Keratinocyte (primary cell): ENCODE results near the gene NECTIN2. TPM values are rescaled to one million over a fixed set of nuclear protein-coding genes. Genes with fewer than 3 reads are reported as not detected.
A peak's percentile ranks its signal among the peaks of the same experiment; 100 is the strongest.

Source experiments
- DNase-seq: peaks from one replicate; pipeline ENCODE4 v3.0.0-alpha.2; 2011; ENCODE audit warnings: low read depth, missing footprints, low spot score
- FAIRE-seq: peaks from 2 replicates; lab custom pipeline; 2011; peaks lifted over from hg19 to GRCh38; lab: Jason Lieb, UNC
- H2AFZ ChIP-seq: 2 replicates; pipeline ENCODE4 v1.6.0; 2012; ENCODE audit warnings: low read length, control low read depth, inconsistent platforms; ENCODE audit not compliant: control insufficient read depth
- H3K27ac ChIP-seq: 2 replicates; pipeline ENCODE4 v1.5.1; 2011; ENCODE audit warnings: low read length; ENCODE audit not compliant: control insufficient read depth, insufficient read depth
- H3K27me3 ChIP-seq: 3 replicates; pipeline ENCODE4 v1.6.0; 2011; ENCODE audit warnings: low read length; ENCODE audit not compliant: control insufficient read depth, insufficient read depth; ENCODE audit errors: extremely low read depth
- H3K36me3 ChIP-seq, 2 experiments: 2 replicates in 1 of 2; 3 replicates in 1 of 2; pipeline ENCODE4 v1.5.1; 2011; ENCODE audit warnings: low read length in 2 of 2, mild to moderate bottlenecking in 1 of 2; ENCODE audit not compliant: control insufficient read depth in 2 of 2, insufficient read depth in 2 of 2; ENCODE audit errors: extremely low read depth in 1 of 2
- H3K4me1 ChIP-seq: 3 replicates; pipeline ENCODE4 v1.5.1; 2011; ENCODE audit warnings: low read length; ENCODE audit not compliant: control insufficient read depth, insufficient read depth; ENCODE audit errors: extremely low read depth
- H3K4me2 ChIP-seq: 3 replicates; pipeline ENCODE4 v1.6.0; 2011; ENCODE audit warnings: low read depth, low read length; ENCODE audit not compliant: control insufficient read depth, insufficient read depth; ENCODE audit errors: extremely low read depth
- H3K4me3 ChIP-seq, 3 experiments: fragments of 200-600 bp in 1 of 3; sonication (generic) in 1 of 3; 2 replicates in 2 of 3; 3 replicates in 1 of 3; pipeline ENCODE4 v1.5.1; 2011 to 2016; ENCODE audit warnings: low read length in 3 of 3, mild to moderate bottlenecking in 3 of 3, control low read depth in 2 of 3, inconsistent platforms in 1 of 3, low read depth in 1 of 3, mixed read lengths in 1 of 3, mixed run types in 1 of 3, moderate library complexity in 1 of 3; ENCODE audit not compliant: control insufficient read depth in 2 of 3, insufficient read depth in 2 of 3; ENCODE audit errors: extremely low read depth in 1 of 3
- H3K79me2 ChIP-seq: 2 replicates; pipeline ENCODE4 v1.6.0; 2012; ENCODE audit warnings: low read length; ENCODE audit not compliant: control insufficient read depth, insufficient read depth
- H3K9ac ChIP-seq: 3 replicates; pipeline ENCODE4 v1.6.0; 2011; ENCODE audit warnings: low read length; ENCODE audit not compliant: control insufficient read depth, insufficient read depth; ENCODE audit errors: extremely low read depth
- H3K9me1 ChIP-seq: 3 replicates; pipeline ENCODE4 v1.6.0; 2011; ENCODE audit warnings: low read length; ENCODE audit not compliant: control insufficient read depth, insufficient read depth; ENCODE audit errors: extremely low read depth
- H3K9me3 ChIP-seq: 2 replicates; pipeline ENCODE4 v1.5.1; 2012; ENCODE audit warnings: low read depth, low read length; ENCODE audit not compliant: control insufficient read depth
- H4K20me1 ChIP-seq: 3 replicates; pipeline ENCODE4 v1.6.0; 2011; ENCODE audit warnings: low read length; ENCODE audit not compliant: control insufficient read depth, insufficient read depth; ENCODE audit errors: extremely low read depth
- EZH2 ChIP-seq: IDR thresholded peaks from one replicate; pipeline ENCODE4 v1.6.1; 2012; ENCODE audit warnings: inconsistent platforms, mild to moderate bottlenecking, low read length, moderate library complexity
- dilution Hi-C: fragments of 300-500 bp; cut with MboI; formaldehyde crosslinking; loops from one replicate; pipeline ENCODE4 v1.7.0; 2020; ENCODE audit warnings: low sequenced_read_pairs; ENCODE audit not compliant: extremely low pct_ligation_motif_present
- polyA plus RNA-seq, 5 experiments: library from polyadenylated mRNA; depleted of rRNA in 3 of 5; stranded (reverse) in 3 of 5; stranded (forward) in 1 of 5; unstranded in 1 of 5; fragments of >200 nt; gene quantifications; 1 replicate in 1 of 5; 2 replicates in 3 of 5; 3 replicates in 1 of 5; pipeline versions ENCODE4 v1.2.1 to v1.2.3, GENCODE V29; 2011 to 2012; ENCODE audit warnings: missing spikeins in 2 of 5, low read depth in 1 of 5, low replicate concordance in 1 of 5
- TF ChIP-seq, protein P1 (sequence below), 3 experiments: IDR thresholded peaks in 1 of 3; conservative IDR thresholded peaks in 1 of 3; optimal IDR thresholded peaks in 1 of 3; 2 replicates in 2 of 3; 3 replicates in 1 of 3; pipeline versions ENCODE3 to v1.5.1; 2011; ENCODE audit warnings: low read length in 3 of 3, mild to moderate bottlenecking in 3 of 3, moderate library complexity in 2 of 3, control low read depth in 1 of 3, inconsistent platforms in 1 of 3; ENCODE audit not compliant: insufficient read depth in 2 of 3; ENCODE audit errors: extremely low read depth in 1 of 3

Gene NECTIN2
- polyA plus RNA-seq, 1 donor (not counting 4 experiments of a cell fraction or from before 2014, with no cell fraction given): 26.8 TPM

DNA sequence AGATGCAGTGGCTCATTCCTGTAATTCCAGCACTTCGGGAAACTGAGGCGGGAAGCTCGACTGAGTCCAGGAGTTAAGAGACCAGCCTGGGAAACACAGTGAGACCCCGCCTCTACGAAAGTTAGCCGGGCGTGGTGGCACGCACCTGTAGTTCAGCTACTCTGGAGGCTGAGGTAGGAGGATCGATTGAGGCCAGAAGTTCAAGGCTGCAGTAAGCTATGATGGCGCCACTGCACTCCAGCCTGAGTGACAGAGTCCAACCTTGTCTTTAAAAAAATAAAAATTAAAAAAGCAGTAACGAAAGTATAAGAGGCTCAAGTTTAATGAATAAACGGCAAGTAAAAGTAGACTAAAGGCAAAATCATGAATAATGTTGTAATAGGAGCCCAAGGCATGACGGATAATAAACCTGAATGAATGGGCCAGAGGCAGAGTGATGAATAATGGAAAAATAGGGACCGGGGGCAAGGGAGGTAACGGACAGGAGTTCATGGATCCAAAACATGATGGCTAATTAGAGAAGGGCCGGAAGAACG lies 43.8 kb downstream of the NECTIN2 start:
- Histone ChIP-seq H3K36me3 (peaks cover 23 to 30% of the 10 kb centered on the region in 2 experiments), H3K9ac (peak overlapping the region; percentile 70), H2AFZ (peak overlapping the region; percentile 86), H3K27ac (peak overlapping the region; percentile 75), H3K4me3 (peak overlapping the region; percentile 44 to 54 (median 46)), H3K4me2 (peak overlapping the region; percentile 80), H3K9me1 (no peaks in the 10 kb centered on the region), H4K20me1 (peaks cover 4% of the 10 kb centered on the region), H3K4me1 (peaks cover 17% of the 10 kb centered on the region), H3K9me3 (no peaks in the 10 kb centered on the region), H3K79me2 (peaks cover 36% of the 10 kb centered on the region), H3K27me3 (no peaks in the 10 kb centered on the region)
- FAIRE-seq (no peak), DNase-seq (no peak)
- dilution Hi-C loops: no loop called here
- TF ChIP-seq EZH2: no peak
- TF ChIP-seq, protein P1, sequence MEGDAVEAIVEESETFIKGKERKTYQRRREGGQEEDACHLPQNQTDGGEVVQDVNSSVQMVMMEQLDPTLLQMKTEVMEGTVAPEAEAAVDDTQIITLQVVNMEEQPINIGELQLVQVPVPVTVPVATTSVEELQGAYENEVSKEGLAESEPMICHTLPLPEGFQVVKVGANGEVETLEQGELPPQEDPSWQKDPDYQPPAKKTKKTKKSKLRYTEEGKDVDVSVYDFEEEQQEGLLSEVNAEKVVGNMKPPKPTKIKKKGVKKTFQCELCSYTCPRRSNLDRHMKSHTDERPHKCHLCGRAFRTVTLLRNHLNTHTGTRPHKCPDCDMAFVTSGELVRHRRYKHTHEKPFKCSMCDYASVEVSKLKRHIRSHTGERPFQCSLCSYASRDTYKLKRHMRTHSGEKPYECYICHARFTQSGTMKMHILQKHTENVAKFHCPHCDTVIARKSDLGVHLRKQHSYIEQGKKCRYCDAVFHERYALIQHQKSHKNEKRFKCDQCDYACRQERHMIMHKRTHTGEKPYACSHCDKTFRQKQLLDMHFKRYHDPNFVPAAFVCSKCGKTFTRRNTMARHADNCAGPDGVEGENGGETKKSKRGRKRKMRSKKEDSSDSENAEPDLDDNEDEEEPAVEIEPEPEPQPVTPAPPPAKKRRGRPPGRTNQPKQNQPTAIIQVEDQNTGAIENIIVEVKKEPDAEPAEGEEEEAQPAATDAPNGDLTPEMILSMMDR (optimal IDR thresholded peaks at IDR 0.05 in 1 of 3, IDR thresholded peaks at IDR 0.05 in 1 of 3, conservative IDR thresholded peaks at IDR 0.05 in 1 of 3; ENCODE audit: extremely low read depth in 1 of 3, insufficient read depth in 2 of 3, low read length in 3 of 3): no peak

DNA sequence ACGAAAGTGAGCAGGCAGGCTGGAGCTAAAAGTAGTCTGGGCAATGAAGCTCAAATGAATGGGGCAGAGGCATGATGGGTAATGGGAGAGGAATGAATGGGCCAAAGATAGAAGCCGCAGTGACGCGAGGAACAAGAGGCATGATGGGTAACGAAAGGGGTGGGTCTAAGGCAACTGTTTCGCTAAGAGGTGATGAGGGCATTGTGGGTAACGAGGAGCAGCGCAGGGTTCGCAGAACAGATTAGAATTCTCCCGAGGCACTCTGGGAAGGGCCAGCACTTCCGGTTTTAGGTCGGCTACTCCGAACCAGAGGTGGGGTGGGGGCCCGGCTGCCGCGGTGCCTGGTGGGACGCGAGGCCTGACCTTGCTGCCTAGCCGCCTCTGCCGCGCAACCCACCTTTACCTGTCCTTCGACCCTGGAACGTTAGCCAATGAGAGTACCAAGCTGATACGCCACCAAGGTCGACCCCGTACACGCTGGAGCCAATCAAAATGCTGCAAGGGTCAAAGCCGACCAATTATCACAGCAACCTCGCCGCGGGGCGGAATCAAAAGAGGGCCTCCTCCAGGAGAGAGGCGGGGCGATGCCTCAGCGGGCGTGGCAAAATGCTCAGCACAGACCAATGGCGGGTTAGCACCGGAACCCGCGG lies 44.4 kb downstream of the NECTIN2 start:
- Histone ChIP-seq H3K4me2 (peak overlapping the region; percentile 80), H3K27me3 (no peaks in the 10 kb centered on the region), H3K79me2 (peaks cover 40% of the 10 kb centered on the region), H3K4me1 (peaks cover 17% of the 10 kb centered on the region), H3K27ac (peak overlapping the region; percentile 75), H4K20me1 (peaks cover 7% of the 10 kb centered on the region), H3K36me3 (peaks cover 27 to 35% of the 10 kb centered on the region in 2 experiments), H3K9me3 (no peaks in the 10 kb centered on the region), H3K9ac (peak overlapping the region; percentile 70), H3K4me3 (peak overlapping the region; percentile 46 to 54 (median 49)), H3K9me1 (no peaks in the 10 kb centered on the region), H2AFZ (peak overlapping the region; percentile 86)
- TF ChIP-seq EZH2: no peak
- TF ChIP-seq, protein P1 (optimal IDR thresholded peaks at IDR 0.05 in 1 of 3, IDR thresholded peaks at IDR 0.05 in 1 of 3, conservative IDR thresholded peaks at IDR 0.05 in 1 of 3; ENCODE audit: extremely low read depth in 1 of 3, insufficient read depth in 2 of 3, low read length in 3 of 3): no peak
- peak; percentile 97 for FAIRE-seq
- DNase-seq: peak; percentile 98
- dilution Hi-C loops: no loop called here
